K562 (cell line): ENCODE data around the gene C21orf58. TPM values are rescaled to one million over a fixed set of nuclear protein-coding genes. Genes with fewer than 3 reads are reported as not detected.
A peak's percentile ranks its signal among the peaks of the same experiment; 100 is the strongest.

Source experiments
- BACH1 ChIP-seq: fragments of 200-800 bp; sonication (Bioruptor generic); IDR thresholded peaks from 2 replicates; pipeline ENCODE4 v1.6.1; 2016; ENCODE audit warnings: missing genetic modification characterization, missing compliant biosample characterization
- CEBPG ChIP-seq, 3 experiments: fragments of 200-800 bp in 1 of 3; sonication (Bioruptor generic) in 1 of 3; sonication (generic) in 1 of 3; formaldehyde crosslinking in 1 of 3; IDR thresholded peaks in 2 of 3; conservative IDR thresholded peaks in 1 of 3; 2 replicates each; pipeline versions ENCODE4 v1.6.1 to v1.8.0; 2016 to 2022; ENCODE audit warnings: missing compliant biosample characterization in 2 of 3, missing genetic modification characterization in 2 of 3, mild to moderate bottlenecking in 1 of 3, missing genetic modification reagents in 1 of 3
- CHD2 ChIP-seq: IDR thresholded peaks from 2 replicates; pipeline ENCODE4 v1.6.1; 2011; ENCODE audit warnings: low read depth, low read length
- DNMT1 ChIP-seq: fragments of 450-650 bp; IDR thresholded peaks from 2 replicates; pipeline ENCODE4 v1.6.1; 2016; ENCODE audit warnings: antibody characterized with exemption, mild to moderate bottlenecking
- ESRRB ChIP-seq: fragments of 250-450 bp; sonication (Bioruptor Pico); IDR thresholded peaks from 2 replicates; pipeline ENCODE4 v1.5.0; 2020; ENCODE audit warnings: mild to moderate bottlenecking, moderate library complexity, borderline replicate concordance
- FOXA3 ChIP-seq, 2 experiments: fragments of 450-650 bp in 1 of 2; sonication (generic) in 1 of 2; formaldehyde crosslinking; IDR thresholded peaks in 1 of 2; conservative IDR thresholded peaks in 1 of 2; 2 replicates each; pipeline versions ENCODE4 v1.4.0 to v1.8.0; 2020 to 2022; ENCODE audit warnings: mild to moderate bottlenecking in 2 of 2, missing genetic modification reagents in 1 of 2
- GABPB2 ChIP-seq: fragments of 250-450 bp; sonication (Bioruptor Pico); conservative IDR thresholded peaks from 2 replicates; pipeline ENCODE4 v1.5.1; 2021; ENCODE audit warnings: mild to moderate bottlenecking
- GTF2E2 ChIP-seq: fragments of 200-800 bp; sonication (Bioruptor generic); IDR thresholded peaks from 2 replicates; pipeline ENCODE4 v1.6.1; 2016; ENCODE audit warnings: missing genetic modification characterization, missing compliant biosample characterization
- GTF3C2 ChIP-seq: IDR thresholded peaks from 3 replicates; pipeline ENCODE4 v1.6.1; 2011; ENCODE audit warnings: borderline replicate concordance, mild to moderate bottlenecking, moderate library complexity; ENCODE audit not compliant: insufficient read length; ENCODE audit errors: extremely low read depth
- PHF8 ChIP-seq: fragments of 200-600 bp; sonication (generic); IDR thresholded peaks from 2 replicates; pipeline ENCODE4 v1.6.1; 2012; ENCODE audit warnings: mixed run types, mild to moderate bottlenecking, inconsistent platforms, low read length, moderate library complexity, borderline replicate concordance
- PRDM10 ChIP-seq: fragments of 450-650 bp; IDR thresholded peaks from 2 replicates; pipeline ENCODE4 v1.6.1; 2018; ENCODE audit not compliant: partially characterized antibody
- SMAD3 ChIP-seq: fragments of 450-650 bp; formaldehyde crosslinking; conservative IDR thresholded peaks from 2 replicates; pipeline ENCODE4 v1.4.0; 2020; ENCODE audit warnings: mild to moderate bottlenecking
- STAT5A ChIP-seq: IDR thresholded peaks from 2 replicates; pipeline ENCODE4 v1.6.1; 2012; ENCODE audit warnings: low read length, inconsistent platforms, borderline replicate concordance
- TAF7 ChIP-seq: fragments of 450-650 bp; IDR thresholded peaks from 2 replicates; pipeline ENCODE4 v1.6.1; 2016; ENCODE audit warnings: missing genetic modification characterization, missing compliant biosample characterization
- TAF9B ChIP-seq: fragments of 450-650 bp; IDR thresholded peaks from 2 replicates; pipeline ENCODE4 v1.6.1; 2018; ENCODE audit warnings: mild to moderate bottlenecking; ENCODE audit not compliant: partially characterized antibody
- TCF15 ChIP-seq: fragments of 250-450 bp; sonication (Bioruptor Pico); IDR thresholded peaks from 2 replicates; pipeline ENCODE4 v1.8.0; 2022; ENCODE audit warnings: moderate library complexity, mild to moderate bottlenecking, inconsistent platforms
- TEAD2 ChIP-seq: fragments of 450-650 bp; IDR thresholded peaks from 2 replicates; pipeline ENCODE4 v1.6.1; 2016; ENCODE audit warnings: missing genetic modification characterization, control low read depth, missing compliant biosample characterization
- XRCC5 ChIP-seq: fragments of 200-400 bp; formaldehyde crosslinking; IDR thresholded peaks from 2 replicates; pipeline ENCODE4 v1.6.1; 2017; ENCODE audit warnings: low read depth, mild to moderate bottlenecking, low read length
- YBX1 ChIP-seq: fragments of 450-650 bp; IDR thresholded peaks from 2 replicates; pipeline ENCODE4 v1.7.1; 2016; ENCODE audit warnings: mild to moderate bottlenecking
- ZBTB7A ChIP-seq: IDR thresholded peaks from 2 replicates; pipeline ENCODE4 v1.6.1; 2011; ENCODE audit warnings: low read depth, mild to moderate bottlenecking, low read length, moderate library complexity, borderline replicate concordance; ENCODE audit not compliant: control insufficient read depth
- ZNF197 ChIP-seq: fragments of 200-800 bp; sonication (Bioruptor generic); IDR thresholded peaks from 2 replicates; pipeline ENCODE4 v1.6.1; 2016; ENCODE audit warnings: low read depth, missing genetic modification characterization, missing compliant biosample characterization
- ZNF354B ChIP-seq: fragments of 250-450 bp; sonication (Bioruptor Pico); IDR thresholded peaks from 2 replicates; pipeline ENCODE4 v1.4.0; 2020
- ZNF764 ChIP-seq: fragments of 250-450 bp; sonication (Bioruptor Pico); IDR thresholded peaks from 2 replicates; pipeline ENCODE4 v1.4.0; 2020; ENCODE audit warnings: low read depth, mild to moderate bottlenecking, moderate library complexity
- polyA plus RNA-seq, 8 experiments: library from polyadenylated mRNA; depleted of rRNA in 4 of 8; stranded (reverse) in 5 of 8; unstranded in 3 of 8; fragments of >200 nt; fragmentation: Nextera tagmentation in 2 of 8; fragmentation: Illumina TruSeq in 1 of 8; extraction: Ambion mirVana in 2 of 8; extraction: Trizol in 1 of 8; gene quantifications; 2 replicates each; pipeline versions ENCODE4 v1.2.1 to v1.2.3, GENCODE V29; 2011 to 2014; ENCODE audit warnings: inconsistent platforms in 1 of 8, missing spikeins in 1 of 8
- total RNA-seq, 7 experiments: library from RNA; depleted of rRNA in 6 of 7; stranded (reverse); fragments of >200 nt in 6 of 7; fragmentation: Illumina TruSeq in 2 of 7; extraction: Trizol in 2 of 7; gene quantifications; 2 replicates each; pipeline versions ENCODE4 v1.2.1 to v1.2.3, GENCODE V29; 2011 to 2021; ENCODE audit warnings: low replicate concordance in 1 of 7

C21orf58 gene
- total and polyA plus RNA-seq, 9 of the 15 experiments (the other 6 are each of a cell fraction or from before 2014, with no cell fraction given) = 1.2 to 30.5 (median 12.4) TPM

- TF ChIP-seq GTF3C2 = no peak
- no peak for TF ChIP-seq ZNF764 (CRISPR knock-in tag)
- TF ChIP-seq CEBPG (CRISPR knock-in tag; IDR thresholded peaks at IDR 0.05) = no peak
- no peak for TF ChIP-seq CEBPG (tag; conservative IDR thresholded peaks at IDR 0.05 in 1 of 2, IDR thresholded peaks at IDR 0.05 in 1 of 2)
- TF ChIP-seq STAT5A = peak; percentile 99
- TF ChIP-seq TAF9B = peak; percentile 64
- TF ChIP-seq TEAD2 (tag) = no peak
- no peak for TF ChIP-seq GABPB2 (CRISPR knock-in tag)
- peak; percentile 70; the same call in 1 of the 2 replicates for TF ChIP-seq TCF15
- no peak for TF ChIP-seq ZBTB7A
- no peak for TF ChIP-seq CHD2
- TF ChIP-seq FOXA3 (CRISPR knock-in tag; conservative IDR thresholded peaks at IDR 0.05 in 1 of 2, IDR thresholded peaks at IDR 0.05 in 1 of 2) = peak in 1 of 2 experiments; percentile 17; a peak in 1 of 4 replicates
- peak; percentile 97 for TF ChIP-seq ZNF197 (CRISPR knock-in tag)
- TF ChIP-seq DNMT1 = no peak
- TF ChIP-seq SMAD3 = no peak
- no peak for TF ChIP-seq ZNF354B (CRISPR knock-in tag)
- TF ChIP-seq PHF8 = no peak
- TF ChIP-seq BACH1 (tag) = no peak
- no peak for TF ChIP-seq YBX1
- no peak for TF ChIP-seq TAF7 (tag)
- no peak for TF ChIP-seq GTF2E2 (tag)
- no peak for TF ChIP-seq ESRRB
- no peak for TF ChIP-seq XRCC5
- no peak for TF ChIP-seq PRDM10
Observed at GRCh38 chr21:46320331-46320801, 3.3 kb downstream of the C21orf58 start (continued).
